AG04450 (cell line): ENCODE data around the gene CYP26C1. TPM values are rescaled to one million over a fixed set of nuclear protein-coding genes. Genes with fewer than 3 reads are reported as not detected.

Experiments
- CTCF ChIA-PET: fragments of 300-600, 350-600 bp; formaldehyde crosslinking; extraction: SDS; loops from one replicate; lab custom pipeline; 2022; ENCODE audit warnings: antibody characterized with exemption, inconsistent platforms; lab: Charles Lee
- POLR2A ChIA-PET: fragments of 350-600 bp; formaldehyde crosslinking; extraction: SDS; loops from one replicate; lab custom pipeline; 2021; ENCODE audit warnings: antibody characterized with exemption, inconsistent platforms; lab: Yijun Ruan, JAX
- DNase-seq: peaks from one replicate; pipeline ENCODE4 v3.0.0-alpha.2; 2011; ENCODE audit warnings: low read depth, low spot score
- H3K27ac ChIP-seq: one replicate; pipeline ENCODE4 v1.5.1; 2012; ENCODE audit warnings: low read depth, low read length, control low read depth
- H3K27me3 ChIP-seq: one replicate; pipeline ENCODE4 v1.6.0; 2012; ENCODE audit warnings: low read length; ENCODE audit not compliant: control insufficient read depth, insufficient read depth
- H3K4me3 ChIP-seq: 2 replicates; pipeline ENCODE4 v1.5.1; 2011; ENCODE audit warnings: mild to moderate bottlenecking, low read depth, low read length, control low read depth
- H3K9me3 ChIP-seq: 2 replicates; pipeline ENCODE4 v1.5.1; 2012; ENCODE audit warnings: low read length; ENCODE audit not compliant: control insufficient read depth, insufficient read depth
- polyA plus RNA-seq: library from polyadenylated mRNA; depleted of rRNA; stranded (reverse); fragments of >200 nt; gene quantifications from 2 replicates; pipeline ENCODE4 v1.2.3, GENCODE V29; 2011
- TF ChIP-seq, protein P1 (sequence below): IDR thresholded peaks from 2 replicates; pipeline ENCODE4 v1.5.1; 2011; ENCODE audit warnings: low read depth, low read length, control low read depth, inconsistent platforms

CYP26C1 gene
- polyA plus RNA-seq, 1 experiment: not detected

DNA sequence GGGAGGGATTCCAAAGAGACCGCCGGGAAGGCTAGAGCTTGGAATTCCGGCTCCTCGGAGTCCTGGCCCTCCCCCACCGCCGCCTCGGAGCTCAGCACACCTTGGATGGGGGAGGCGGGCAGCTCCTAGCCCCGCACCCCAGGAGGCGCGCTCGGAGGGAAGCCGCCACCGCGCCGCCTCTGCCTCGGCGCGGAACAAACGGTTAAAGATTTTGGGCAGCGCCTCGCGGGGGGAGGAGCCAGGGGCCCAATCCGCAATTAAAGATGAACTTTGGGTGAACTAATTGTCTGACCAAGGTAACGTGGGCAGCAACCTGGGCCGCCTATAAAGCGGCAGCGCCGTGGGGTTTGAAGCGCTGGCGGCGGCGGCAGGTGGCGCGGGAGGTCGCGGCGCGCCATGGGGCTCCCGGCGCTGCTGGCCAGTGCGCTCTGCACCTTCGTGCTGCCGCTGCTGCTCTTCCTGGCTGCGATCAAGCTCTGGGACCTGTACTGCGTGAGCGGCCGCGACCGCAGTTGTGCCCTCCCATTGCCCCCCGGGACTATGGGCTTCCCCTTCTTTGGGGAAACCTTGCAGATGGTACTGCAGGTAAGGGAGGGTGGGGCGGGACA lies 13.0 kb downstream of the CYP26C1 start, which contains the start of gene CYP26A1:
Gene CYP26A1 (plus strand): TSS at position 355 of the 608 bp plus-strand sequence. CDS start 42 bp downstream, at position 397.
- TF ChIP-seq, protein P1, sequence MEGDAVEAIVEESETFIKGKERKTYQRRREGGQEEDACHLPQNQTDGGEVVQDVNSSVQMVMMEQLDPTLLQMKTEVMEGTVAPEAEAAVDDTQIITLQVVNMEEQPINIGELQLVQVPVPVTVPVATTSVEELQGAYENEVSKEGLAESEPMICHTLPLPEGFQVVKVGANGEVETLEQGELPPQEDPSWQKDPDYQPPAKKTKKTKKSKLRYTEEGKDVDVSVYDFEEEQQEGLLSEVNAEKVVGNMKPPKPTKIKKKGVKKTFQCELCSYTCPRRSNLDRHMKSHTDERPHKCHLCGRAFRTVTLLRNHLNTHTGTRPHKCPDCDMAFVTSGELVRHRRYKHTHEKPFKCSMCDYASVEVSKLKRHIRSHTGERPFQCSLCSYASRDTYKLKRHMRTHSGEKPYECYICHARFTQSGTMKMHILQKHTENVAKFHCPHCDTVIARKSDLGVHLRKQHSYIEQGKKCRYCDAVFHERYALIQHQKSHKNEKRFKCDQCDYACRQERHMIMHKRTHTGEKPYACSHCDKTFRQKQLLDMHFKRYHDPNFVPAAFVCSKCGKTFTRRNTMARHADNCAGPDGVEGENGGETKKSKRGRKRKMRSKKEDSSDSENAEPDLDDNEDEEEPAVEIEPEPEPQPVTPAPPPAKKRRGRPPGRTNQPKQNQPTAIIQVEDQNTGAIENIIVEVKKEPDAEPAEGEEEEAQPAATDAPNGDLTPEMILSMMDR: no peak
- POLR2A ChIA-PET: no interaction called here
- Histone ChIP-seq H3K9me3 (peaks cover 3% of the 10 kb centered on the region; the same call in 1 of the 2 replicates), H3K27ac (no peak within 1 kb of the TSS), H3K4me3 (peak within 1 kb of the TSS; percentile 29; the same call in 1 of the 2 replicates), H3K27me3 (peaks cover 77% of the 10 kb centered on the region)
- DNase-seq: no peak
- CTCF ChIA-PET: interaction anchor here (0.8 to 2.4 kb wide), 3 partner anchors 10 to 279 kb away, joined by 3 to 6 read pairs (median 3); no protein-coding TSS in a partner anchor

DNA sequence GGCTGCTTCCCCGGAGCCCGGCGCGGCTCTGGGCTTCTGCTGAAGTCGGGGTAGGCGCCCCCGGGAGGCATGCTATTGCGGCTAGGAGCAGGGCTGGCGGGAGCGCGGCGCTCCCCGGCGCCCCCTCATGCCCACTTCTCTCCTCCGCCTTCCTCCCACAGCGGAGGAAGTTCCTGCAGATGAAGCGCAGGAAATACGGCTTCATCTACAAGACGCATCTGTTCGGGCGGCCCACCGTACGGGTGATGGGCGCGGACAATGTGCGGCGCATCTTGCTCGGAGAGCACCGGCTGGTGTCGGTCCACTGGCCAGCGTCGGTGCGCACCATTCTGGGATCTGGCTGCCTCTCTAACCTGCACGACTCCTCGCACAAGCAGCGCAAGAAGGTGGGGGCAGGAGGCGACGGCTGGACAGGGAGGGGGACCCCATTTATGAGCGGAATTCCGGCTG lies 13.6 kb downstream of the CYP26C1 start:
- H3K27me3 ChIP-seq: peaks cover 73% of the 10 kb centered on the region

DNA sequence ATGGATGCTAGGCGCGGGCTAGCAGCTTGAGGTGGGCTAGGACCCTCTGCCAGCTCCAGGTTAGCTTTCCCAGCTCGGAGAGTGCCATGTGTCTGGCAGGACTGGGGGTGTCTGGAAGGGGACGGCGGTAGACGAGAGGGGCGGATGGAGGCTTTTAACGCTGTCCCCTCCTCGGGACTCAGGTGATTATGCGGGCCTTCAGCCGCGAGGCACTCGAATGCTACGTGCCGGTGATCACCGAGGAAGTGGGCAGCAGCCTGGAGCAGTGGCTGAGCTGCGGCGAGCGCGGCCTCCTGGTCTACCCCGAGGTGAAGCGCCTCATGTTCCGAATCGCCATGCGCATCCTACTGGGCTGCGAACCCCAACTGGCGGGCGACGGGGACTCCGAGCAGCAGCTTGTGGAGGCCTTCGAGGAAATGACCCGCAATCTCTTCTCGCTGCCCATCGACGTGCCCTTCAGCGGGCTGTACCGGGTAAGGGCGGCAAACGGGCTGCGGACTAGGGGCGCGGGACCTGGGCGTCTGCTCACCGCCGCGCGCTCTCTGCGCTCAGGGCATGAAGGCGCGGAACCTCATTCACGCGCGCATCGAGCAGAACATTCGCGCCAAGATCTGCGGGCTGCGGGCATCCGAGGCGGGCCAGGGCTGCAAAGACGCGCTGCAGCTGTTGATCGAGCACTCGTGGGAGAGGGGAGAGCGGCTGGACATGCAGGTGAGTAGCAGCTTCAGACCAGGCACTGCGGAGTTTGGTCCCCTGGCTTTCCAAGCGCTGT lies 14.2 kb downstream of the CYP26C1 start:
- H3K9me3 ChIP-seq: peaks cover 3% of the 10 kb centered on the region; the same call in 1 of the 2 replicates
- no peak for DNase-seq
- peaks cover 71% of the 10 kb centered on the region for H3K27me3 ChIP-seq
- POLR2A ChIA-PET: no interaction called here
- TF ChIP-seq, protein P1: no peak
- CTCF ChIA-PET: interaction anchor here (2.4 kb wide), 1 partner anchor 68 kb away, joined by 6 read pairs; no protein-coding TSS in a partner anchor
- H3K4me3 ChIP-seq: no peak overlapping the region
- no peak overlapping the region for H3K27ac ChIP-seq

More for the DNA sequence above, 13.6 kb downstream of the CYP26C1 start:
- no peak for DNase-seq
- TF ChIP-seq, protein P1: no peak; the same call in 1 of the 2 replicates
- Histone ChIP-seq H3K27ac (no peak overlapping the region), H3K4me3 (peak overlapping the region; percentile 29; the same call in 1 of the 2 replicates), H3K9me3 (peaks cover 3% of the 10 kb centered on the region; the same call in 1 of the 2 replicates)
- ChIA-PET CTCF (interaction anchor here (2.4 kb wide), 1 partner anchor 67 kb away, joined by 6 read pairs; no protein-coding TSS in a partner anchor), POLR2A (no interaction called here)

DNA sequence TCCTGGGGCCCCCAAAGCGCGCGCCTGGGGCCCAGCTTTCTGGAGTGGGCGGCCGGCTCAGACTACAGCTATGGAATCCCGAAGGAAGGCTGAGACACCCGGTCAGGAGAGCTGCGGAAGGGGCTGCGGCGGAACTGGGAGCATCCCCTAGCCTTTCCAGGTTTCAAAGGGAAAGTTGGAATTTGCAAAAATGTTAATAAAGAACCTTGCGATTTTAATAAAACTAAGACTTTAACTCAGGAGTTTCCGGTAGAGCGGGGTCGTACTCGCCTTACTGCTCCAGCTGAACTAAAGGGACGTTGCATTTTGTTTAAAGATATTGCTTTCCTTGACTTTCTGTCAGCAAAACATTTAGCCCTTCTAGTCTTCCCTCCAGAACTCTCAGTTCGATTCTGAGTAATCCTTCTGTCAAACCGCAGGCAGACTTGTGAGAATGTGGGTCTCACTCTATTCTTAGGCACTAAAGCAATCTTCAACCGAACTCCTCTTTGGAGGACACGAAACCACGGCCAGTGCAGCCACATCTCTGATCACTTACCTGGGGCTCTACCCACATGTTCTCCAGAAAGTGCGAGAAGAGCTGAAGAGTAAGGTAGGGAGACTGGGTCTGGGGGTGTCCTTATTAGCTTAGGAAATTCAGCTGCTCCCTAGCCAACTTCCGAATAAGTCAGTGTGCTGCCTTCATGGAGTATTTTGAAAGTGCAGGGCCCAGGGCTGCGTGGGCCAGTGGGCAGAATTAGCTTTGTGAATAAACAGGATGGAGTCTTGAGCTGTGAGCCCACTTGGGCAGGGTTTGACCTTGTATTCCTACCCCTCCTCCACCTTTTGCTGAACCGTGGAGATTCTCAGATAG lies 15.0 kb downstream of the CYP26C1 start:
- Histone ChIP-seq H3K27ac (no peak overlapping the region), H3K27me3 (peaks cover 67% of the 10 kb centered on the region), H3K4me3 (no peak overlapping the region), H3K9me3 (peaks cover 3% of the 10 kb centered on the region; the same call in 1 of the 2 replicates)
- DNase-seq: no peak
- TF ChIP-seq, protein P1: no peak
- CTCF ChIA-PET: interaction anchor here (0.6 to 2.4 kb wide), 5 partner anchors 10 to 436 kb away, joined by 3 to 13 read pairs (median 6); no protein-coding TSS in a partner anchor
- POLR2A ChIA-PET: interaction anchor here (0.5 kb wide), 1 partner anchor 206 kb away, joined by 4 read pairs; no protein-coding TSS in a partner anchor
